ENCODE measurements around the gene DTD1. TPM values are rescaled to one million over a fixed set of nuclear protein-coding genes. Genes with fewer than 3 reads are reported as not detected.

DTD1 gene
- polyA plus RNA-seq, 6 donors from 2014 or later: 32.8 to 58.4 (median 39.3) TPM

GRCh38 chr20:18653736-18654447 lies 66.0 kb downstream of the DTD1 start:
- ATAC-seq (ENCODE audit: low read depth in 2 of 2): no peak
- Mint-ChIP-seq H3K27me3 (no peaks in the 10 kb centered on the region), H3K27ac (peak overlapping the region in 2 of 6 donors; percentile 57 to 84)

GRCh38 chr20:18654448-18654773 lies 66.6 kb downstream of the DTD1 start:
- Mint-ChIP-seq H3K27me3 (no peaks in the 10 kb centered on the region), H3K27ac (peak overlapping the region in 1 of 6 donors; percentile 84), H3K4me1 (peaks cover 12 to 21% (median 20%) of the 10 kb centered on the region in 3 donors), H3K36me3 (no peaks in the 10 kb centered on the region), H3K9me3 (peaks cover 0 to 3% (median 0%) of the 10 kb centered on the region in 7 donors), H3K4me3 (no peak overlapping the region)
- ATAC-seq (ENCODE audit: low read depth in 2 of 2) (no peak), DNase-seq (no peak)

More at GRCh38 chr20:18653736-18654447, 66.0 kb downstream of the DTD1 start:
- Mint-ChIP-seq H3K4me1 (peaks cover 12 to 19% (median 17%) of the 10 kb centered on the region in 3 donors), H3K4me3 (no peak overlapping the region), H3K9me3 (peaks cover 0 to 3% (median 0%) of the 10 kb centered on the region in 7 donors), H3K36me3 (no peaks in the 10 kb centered on the region)
- no peak for DNase-seq

- peaks cover 12 to 20% (median 20%) of the 10 kb centered on the region in 3 donors for H3K4me1 Mint-ChIP-seq
- peak overlapping the region in 4 of 6 donors; percentile 34 to 89 (median 72) for H3K27ac Mint-ChIP-seq
- no peak for ATAC-seq (ENCODE audit: low read depth in 2 of 2)
- H3K27me3 Mint-ChIP-seq: no peaks in the 10 kb centered on the region
- H3K36me3 Mint-ChIP-seq: no peaks in the 10 kb centered on the region
- DNase-seq: no peak
- H3K4me3 Mint-ChIP-seq: peak overlapping the region in 6 of 8 donors; percentile 7 to 69 (median 62)
- H3K9me3 Mint-ChIP-seq: peaks cover 0 to 3% (median 0%) of the 10 kb centered on the region in 7 donors
Observed at GRCh38 chr20:18657575-18657974, 69.7 kb downstream of the DTD1 start.

GRCh38 chr20:18662279-18663040 lies 74.6 kb downstream of the DTD1 start:
- DNase-seq (no peak), ATAC-seq (ENCODE audit: low read depth in 2 of 2) (no peak)
- Mint-ChIP-seq H3K4me1 (peaks cover 15 to 20% (median 19%) of the 10 kb centered on the region in 3 donors), H3K9me3 (no peaks in the 10 kb centered on the region), H3K4me3 (no peak overlapping the region), H3K27me3 (no peaks in the 10 kb centered on the region), H3K27ac (no peak overlapping the region), H3K36me3 (peaks cover 0 to 4% of the 10 kb centered on the region in 2 donors)

GRCh38 chr20:18663932-18664331 lies 76.1 kb downstream of the DTD1 start:
- peaks cover 0 to 7% (median 7%) of the 10 kb centered on the region in 3 donors for H3K4me1 Mint-ChIP-seq
- no peaks in the 10 kb centered on the region for H3K9me3 Mint-ChIP-seq
- no peak overlapping the region for H3K27ac Mint-ChIP-seq
- DNase-seq (no peak), ATAC-seq (ENCODE audit: low read depth in 2 of 2) (no peak)
- no peaks in the 10 kb centered on the region for H3K27me3 Mint-ChIP-seq
- H3K36me3 Mint-ChIP-seq: peaks cover 0 to 4% of the 10 kb centered on the region in 2 donors
- no peak overlapping the region for H3K4me3 Mint-ChIP-seq

- Mint-ChIP-seq H3K4me1 (peaks cover 0 to 7% (median 0%) of the 10 kb centered on the region in 3 donors), H3K9me3 (no peaks in the 10 kb centered on the region), H3K36me3 (peaks cover 0 to 4% of the 10 kb centered on the region in 2 donors), H3K4me3 (no peak overlapping the region), H3K27ac (peak overlapping the region in 1 of 6 donors; percentile 27), H3K27me3 (no peaks in the 10 kb centered on the region)
- DNase-seq: no peak
- ATAC-seq (ENCODE audit: low read depth in 2 of 2): no peak
Observed at GRCh38 chr20:18665135-18665534, 77.3 kb downstream of the DTD1 start.

GRCh38 chr20:18666803-18667415 lies 79.1 kb downstream of the DTD1 start:
- ATAC-seq (ENCODE audit: low read depth in 2 of 2): no peak

GRCh38 chr20:18669241-18670019 lies 81.6 kb downstream of the DTD1 start:
- Mint-ChIP-seq H3K27ac (no peak overlapping the region), H3K9me3 (no peaks in the 10 kb centered on the region), H3K4me1 (peaks cover 0 to 12% (median 4%) of the 10 kb centered on the region in 3 donors), H3K4me3 (no peak overlapping the region), H3K36me3 (peaks cover 0 to 5% of the 10 kb centered on the region in 2 donors), H3K27me3 (no peaks in the 10 kb centered on the region)
- DNase-seq (no peak), ATAC-seq (ENCODE audit: low read depth in 2 of 2) (no peak)

More at GRCh38 chr20:18666803-18667415, 79.1 kb downstream of the DTD1 start:
- no peak overlapping the region for H3K4me3 Mint-ChIP-seq
- peaks cover 0 to 12% (median 4%) of the 10 kb centered on the region in 3 donors for H3K4me1 Mint-ChIP-seq
- peak overlapping the region in 1 of 6 donors; percentile 24 for H3K27ac Mint-ChIP-seq
- DNase-seq: no peak
- peaks cover 0 to 9% of the 10 kb centered on the region in 2 donors for H3K36me3 Mint-ChIP-seq
- H3K27me3 Mint-ChIP-seq: no peaks in the 10 kb centered on the region
- H3K9me3 Mint-ChIP-seq: no peaks in the 10 kb centered on the region

GRCh38 chr20:18671203-18671710 lies 83.4 kb downstream of the DTD1 start:
- Mint-ChIP-seq H3K36me3 (peaks cover 0 to 5% of the 10 kb centered on the region in 2 donors), H3K4me1 (peaks cover 0 to 12% (median 4%) of the 10 kb centered on the region in 3 donors), H3K27ac (peak overlapping the region in 4 of 6 donors; percentile 20 to 95 (median 54)), H3K4me3 (no peak overlapping the region), H3K9me3 (no peaks in the 10 kb centered on the region), H3K27me3 (no peaks in the 10 kb centered on the region)
- DNase-seq (no peak), ATAC-seq (ENCODE audit: low read depth in 2 of 2) (no peak)

GRCh38 chr20:18672834-18673233 lies 85.0 kb downstream of the DTD1 start:
- ATAC-seq (ENCODE audit: low read depth in 2 of 2): no peak
- no peaks in the 10 kb centered on the region for H3K27me3 Mint-ChIP-seq
- H3K4me1 Mint-ChIP-seq: peaks cover 3 to 10% (median 8%) of the 10 kb centered on the region in 3 donors
- H3K27ac Mint-ChIP-seq: no peak overlapping the region
- no peak overlapping the region for H3K4me3 Mint-ChIP-seq
- peaks cover 0 to 5% of the 10 kb centered on the region in 2 donors for H3K36me3 Mint-ChIP-seq
- DNase-seq: no peak
- H3K9me3 Mint-ChIP-seq: no peaks in the 10 kb centered on the region

GRCh38 chr20:18676396-18676795 lies 88.5 kb downstream of the DTD1 start:
- no peak for ATAC-seq (ENCODE audit: low read depth in 2 of 2)
- DNase-seq: no peak
- Mint-ChIP-seq H3K9me3 (peaks cover 0 to 2% (median 0%) of the 10 kb centered on the region in 7 donors), H3K36me3 (no peaks in the 10 kb centered on the region), H3K27me3 (no peaks in the 10 kb centered on the region), H3K4me1 (peaks cover 20 to 30% (median 25%) of the 10 kb centered on the region in 3 donors), H3K4me3 (no peak overlapping the region), H3K27ac (no peak overlapping the region)

GRCh38 chr20:18677126-18677525 lies 89.3 kb downstream of the DTD1 start:
- H3K4me3 Mint-ChIP-seq: no peak overlapping the region
- peaks cover 21 to 27% (median 26%) of the 10 kb centered on the region in 3 donors for H3K4me1 Mint-ChIP-seq

More at GRCh38 chr20:18677126-18677525, 89.3 kb downstream of the DTD1 start:
- DNase-seq (no peak), ATAC-seq (ENCODE audit: low read depth in 2 of 2) (no peak)
- Mint-ChIP-seq H3K27ac (peak overlapping the region in 4 of 6 donors; percentile 6 to 87 (median 47)), H3K27me3 (no peaks in the 10 kb centered on the region), H3K36me3 (no peaks in the 10 kb centered on the region), H3K9me3 (peaks cover 0 to 2% (median 0%) of the 10 kb centered on the region in 7 donors)
